HUDEP-2 (cell line): ENCODE results near the gene ZNF407.

Experiments used
- DNase-seq, 76 experiments: peaks; one replicate each; lab custom pipeline; 2025; ENCODE audit not compliant: unreplicated experiment in 76 of 76; lab: John Stamatoyannopoulos, UW

The ZNF407 gene

GRCh38 chr18:74914648-74915047 lies 317.0 kb downstream of the ZNF407 start:
- DNase-seq, result no peak

- DNase-seq, result no peak
Measured at GRCh38 chr18:74916773-74917393, 319.2 kb downstream of the ZNF407 start.

GRCh38 chr18:74918276-74918790 lies 320.7 kb downstream of the ZNF407 start:
- no peak for DNase-seq

GRCh38 chr18:74921057-74921820 lies 323.6 kb downstream of the ZNF407 start:
- no peak for DNase-seq

- DNase-seq, result no peak
Measured at GRCh38 chr18:74926051-74926450, 328.4 kb downstream of the ZNF407 start.

- DNase-seq, result no peak
Measured at GRCh38 chr18:74928194-74928968, 330.7 kb downstream of the ZNF407 start.

GRCh38 chr18:74929110-74929509 lies 331.4 kb downstream of the ZNF407 start:
- no peak for DNase-seq

- no peak for DNase-seq
Measured at GRCh38 chr18:74930616-74931015, 332.9 kb downstream of the ZNF407 start.

- no peak for DNase-seq
Measured at GRCh38 chr18:74933930-74934329, 336.3 kb downstream of the ZNF407 start.

- DNase-seq, result no peak
Measured at GRCh38 chr18:74935434-74935833, 337.8 kb downstream of the ZNF407 start.

- no peak for DNase-seq
Measured at GRCh38 chr18:74936343-74936742, 338.7 kb downstream of the ZNF407 start.

- DNase-seq, result no peak
Measured at GRCh38 chr18:74937291-74937690, 339.6 kb downstream of the ZNF407 start.

- no peak for DNase-seq
Measured at GRCh38 chr18:74940856-74941255, 343.2 kb downstream of the ZNF407 start.

- DNase-seq, result no peak
Measured at GRCh38 chr18:74942319-74942910, 344.7 kb downstream of the ZNF407 start.

- DNase-seq, result no peak
Measured at GRCh38 chr18:74944676-74945075, 347.0 kb downstream of the ZNF407 start.

GRCh38 chr18:74945774-74946545 lies 348.3 kb downstream of the ZNF407 start:
- DNase-seq, result no peak

- DNase-seq, result no peak
Measured at GRCh38 chr18:74946646-74947375, 349.1 kb downstream of the ZNF407 start.

GRCh38 chr18:74947417-74947816 lies 349.7 kb downstream of the ZNF407 start:
- DNase-seq, result no peak

GRCh38 chr18:74947875-74948274 lies 350.2 kb downstream of the ZNF407 start:
- DNase-seq, result no peak

GRCh38 chr18:74949611-74950010 lies 351.9 kb downstream of the ZNF407 start:
- DNase-seq, result no peak
